Activated T-cell treated with anti-CD3 and anti-CD28 coated beads for 4 hours (primary cell): ENCODE measurements around the gene BANF2.

Experiments used
- DNase-seq: peaks from one replicate; pipeline ENCODE4 v3.0.0-alpha.2; 2020

BANF2 gene

GRCh38 chr20:17664025-17664633 lies 35.6 kb upstream of the BANF2 start:
- DNase-seq: no peak

- no peak for DNase-seq
These were observed 34.0 kb upstream of the BANF2 start for GRCh38 chr20:17665756-17666155.

- DNase-seq: no peak
These were observed 33.3 kb upstream of the BANF2 start for GRCh38 chr20:17666481-17666880.

GRCh38 chr20:17667445-17667844 lies 32.3 kb upstream of the BANF2 start:
- no peak for DNase-seq

- DNase-seq: no peak
These were observed 31.3 kb upstream of the BANF2 start for GRCh38 chr20:17668432-17668831.

- DNase-seq: no peak
These were observed 30.3 kb upstream of the BANF2 start for GRCh38 chr20:17669306-17669931.

- no peak for DNase-seq
These were observed 28.8 kb upstream of the BANF2 start for GRCh38 chr20:17671011-17671410.

- no peak for DNase-seq
These were observed 28.2 kb upstream of the BANF2 start for GRCh38 chr20:17671565-17671964.

GRCh38 chr20:17673084-17673483 lies 26.7 kb upstream of the BANF2 start:
- DNase-seq: no peak

GRCh38 chr20:17674722-17675518 lies 24.8 kb upstream of the BANF2 start:
- no peak for DNase-seq

- DNase-seq: no peak
These were observed 24.0 kb upstream of the BANF2 start for GRCh38 chr20:17675519-17676377.

- DNase-seq: no peak
These were observed 23.4 kb upstream of the BANF2 start for GRCh38 chr20:17676378-17676759.

GRCh38 chr20:17676942-17677341 lies 22.8 kb upstream of the BANF2 start:
- no peak for DNase-seq

- DNase-seq: no peak
These were observed 21.5 kb upstream of the BANF2 start for GRCh38 chr20:17678295-17678694.

GRCh38 chr20:17678886-17679285 lies 20.9 kb upstream of the BANF2 start:
- DNase-seq: no peak

GRCh38 chr20:17679941-17680835 lies 19.6 kb upstream of the BANF2 start:
- DNase-seq: no peak

- DNase-seq: peak; percentile 72
These were observed 18.7 kb upstream of the BANF2 start for GRCh38 chr20:17680836-17681725.

GRCh38 chr20:17681726-17682102 lies 18.1 kb upstream of the BANF2 start:
- DNase-seq: no peak

- peak; percentile 86 for DNase-seq
These were observed 17.5 kb upstream of the BANF2 start, which contains the start of gene RRBP1 for GRCh38 chr20:17682103-17682888. Gene RRBP1 (minus strand): TSS chr20:17682242. CDS start chr20:17660507, 21,735 bp downstream.

- DNase-seq: no peak
These were observed 16.9 kb upstream of the BANF2 start for GRCh38 chr20:17682889-17683198.
